IMR-90 (cell line): ENCODE measurements around the gene RUNX2. TPM values are rescaled to one million over a fixed set of nuclear protein-coding genes. Genes with fewer than 3 reads are reported as not detected.

Experiments
- ATAC-seq: fragments of 200-7000 bp; cut with Tn5 transposase; 2 replicates; pipeline ENCODE4 v1.9.1; 2020; ENCODE audit warnings: low read depth, mild to moderate bottlenecking, moderate library complexity
- BruUV-seq: library from RNA; stranded (reverse); fragments of 400-500 nt; replicated peaks from 2 replicates; lab custom pipeline; 2021; lab: Mats Ljungman, UMichigan
- CTCF ChIA-PET: fragments of 300-600 bp; formaldehyde crosslinking; extraction: SDS; loops from one replicate; lab custom pipeline; 2021; ENCODE audit warnings: antibody characterized with exemption; lab: Yijun Ruan, JAX
- POLR2A ChIA-PET: fragments of 300-600 bp; sonication (Branson Sonifier 250); formaldehyde crosslinking; loops from one replicate; lab custom pipeline; 2022; ENCODE audit warnings: antibody characterized with exemption; ENCODE audit not compliant: unreplicated experiment; lab: Charles Lee
- DNase-seq: peaks from one replicate; pipeline ENCODE4 v3.0.0; 2013
- H2AFZ ChIP-seq: replicated peaks from 2 replicates; pipeline ENCODE3; 2013; ENCODE audit warnings: low read length, mild to moderate bottlenecking; ENCODE audit not compliant: poor library complexity
- H2AK5ac ChIP-seq: 2 replicates; pipeline ENCODE4 v1.6.1; 2013; ENCODE audit warnings: low read depth, low read length, inconsistent platforms
- H2AK9ac ChIP-seq: replicated peaks from 2 replicates; pipeline ENCODE3; 2013; ENCODE audit warnings: mild to moderate bottlenecking, low read depth, low read length, moderate library complexity; ENCODE audit not compliant: poor library complexity
- H2BK120ac ChIP-seq: 2 replicates; pipeline ENCODE4 v1.6.1; 2013; ENCODE audit warnings: low read depth, low read length, inconsistent platforms
- H2BK15ac ChIP-seq: 3 replicates; pipeline ENCODE4 v1.6.1; 2013; ENCODE audit warnings: low read depth, low read length, inconsistent platforms
- H2BK20ac ChIP-seq: 2 replicates; pipeline ENCODE4 v1.6.1; 2013; ENCODE audit warnings: low read depth, mild to moderate bottlenecking, inconsistent platforms, low read length, moderate library complexity
- H2BK5ac ChIP-seq: 2 replicates; pipeline ENCODE4 v1.6.1; 2013; ENCODE audit warnings: mild to moderate bottlenecking, low read depth, low read length, inconsistent platforms; ENCODE audit not compliant: poor library complexity, severe bottlenecking
- H3K14ac ChIP-seq: replicated peaks from 2 replicates; pipeline ENCODE4 v1.6.1; 2013; ENCODE audit warnings: low read depth, low read length, inconsistent platforms
- H3K18ac ChIP-seq: 2 replicates; pipeline ENCODE4 v1.6.1; 2013; ENCODE audit warnings: low read depth, low read length, control low read depth
- H3K23ac ChIP-seq: 2 replicates; pipeline ENCODE4 v1.6.1; 2013; ENCODE audit warnings: low read depth, low read length, inconsistent platforms
- H3K27ac ChIP-seq: 2 replicates; pipeline ENCODE4 v1.5.1; 2013; ENCODE audit warnings: mild to moderate bottlenecking, control low read depth, low read length; ENCODE audit not compliant: insufficient read depth
- H3K27me3 ChIP-seq: 2 replicates; pipeline ENCODE4 v1.6.1; 2013; ENCODE audit warnings: low read length; ENCODE audit not compliant: control insufficient read depth, insufficient read depth
- H3K36me3 ChIP-seq: 2 replicates; pipeline ENCODE4 v1.6.1; 2013; ENCODE audit warnings: low read length, mixed read lengths; ENCODE audit not compliant: control insufficient read depth, insufficient read depth
- H3K4ac ChIP-seq: 2 replicates; pipeline ENCODE4 v1.6.1; 2013; ENCODE audit warnings: low read depth, low read length, inconsistent platforms
- H3K4me1 ChIP-seq: 2 replicates; pipeline ENCODE4 v1.6.1; 2013; ENCODE audit warnings: low read length, mixed read lengths; ENCODE audit not compliant: control insufficient read depth, insufficient read depth
- H3K4me2 ChIP-seq: 2 replicates; pipeline ENCODE4 v1.6.1; 2013; ENCODE audit warnings: low read depth, mild to moderate bottlenecking, control low read depth, low read length, moderate library complexity
- H3K4me3 ChIP-seq: 2 replicates; pipeline ENCODE4 v1.5.1; 2013; ENCODE audit warnings: low read depth, mild to moderate bottlenecking, control low read depth, low read length, moderate library complexity; ENCODE audit not compliant: insufficient read depth
- H3K56ac ChIP-seq: 2 replicates; pipeline ENCODE4 v1.6.1; 2013; ENCODE audit warnings: low read length, inconsistent platforms; ENCODE audit not compliant: insufficient read depth; ENCODE audit errors: extremely low read depth
- H3K79me1 ChIP-seq, 2 experiments: 2 replicates each; pipeline ENCODE4 v1.6.1; 2013; ENCODE audit warnings: low read length in 2 of 2, inconsistent platforms in 1 of 2, low read depth in 1 of 2
- H3K9ac ChIP-seq: 2 replicates; pipeline ENCODE4 v1.6.1; 2013; ENCODE audit warnings: low read depth, low read length, control low read depth
- H3K9me1 ChIP-seq: 2 replicates; pipeline ENCODE4 v1.6.1; 2013; ENCODE audit warnings: low read length, inconsistent platforms; ENCODE audit not compliant: insufficient read depth
- H3K9me3 ChIP-seq: 2 replicates; pipeline ENCODE4 v1.6.1; 2013; ENCODE audit warnings: low read length; ENCODE audit not compliant: control insufficient read depth, insufficient read depth
- H4K20me1 ChIP-seq: 2 replicates; pipeline ENCODE4 v1.6.1; 2013; ENCODE audit warnings: low read length, inconsistent platforms; ENCODE audit not compliant: insufficient read depth
- H4K5ac ChIP-seq: 2 replicates; pipeline ENCODE4 v1.6.1; 2013; ENCODE audit warnings: mild to moderate bottlenecking, low read depth, low read length, control low read depth
- H4K8ac ChIP-seq, 2 experiments: 2 replicates each; pipeline ENCODE4 v1.6.1; 2013; ENCODE audit warnings: low read depth in 2 of 2, low read length in 2 of 2, control low read depth in 1 of 2, inconsistent platforms in 1 of 2
- H4K91ac ChIP-seq: 2 replicates; pipeline ENCODE4 v1.6.1; 2013; ENCODE audit warnings: low read depth, low read length, inconsistent platforms; ENCODE audit not compliant: insufficient read depth
- BHLHE40 ChIP-seq: fragments of 150-350 bp; IDR thresholded peaks from 2 replicates; pipeline ENCODE4 v1.6.1; 2016; ENCODE audit warnings: mild to moderate bottlenecking, low read depth, low read length
- CEBPB ChIP-seq: IDR thresholded peaks from 2 replicates; pipeline ENCODE4 v1.6.1; 2012; ENCODE audit warnings: low read depth, low read length, improper control_type of control experiment
- ELK1 ChIP-seq: fragments of 150-350 bp; IDR thresholded peaks from 2 replicates; pipeline ENCODE4 v1.6.1; 2016; ENCODE audit warnings: low read depth, mild to moderate bottlenecking, low read length, moderate library complexity, borderline replicate concordance
- FOS ChIP-seq: fragments of 150-350 bp; IDR thresholded peaks from 2 replicates; pipeline ENCODE4 v1.6.1; 2016; ENCODE audit warnings: low read depth, low read length
- RAD21 ChIP-seq: IDR thresholded peaks from 2 replicates; pipeline ENCODE4 v1.6.1; 2012; ENCODE audit warnings: low read length, improper control_type of control experiment
- USF2 ChIP-seq: fragments of 150-350 bp; IDR thresholded peaks from 2 replicates; pipeline ENCODE4 v1.6.1; 2017; ENCODE audit warnings: mild to moderate bottlenecking, antibody characterized with exemption, low read length, low read depth
- WGBS, 2 experiments: methylation state at CpG; one replicate each; pipeline versions ENCODE4 v1.1.5 to v1.1.7; 2013; ENCODE audit warnings: missing lambda C conversion rate in 2 of 2; ENCODE audit not compliant: insufficient read length in 1 of 2; ENCODE audit errors: extremely low coverage in 2 of 2; 5-methylcytosine and 5-hydroxymethylcytosine counted together
- dilution Hi-C: fragments of 300-500 bp; cut with HindIII; formaldehyde crosslinking; loops from one replicate; pipeline ENCODE4 v1.14.3; 2018; ENCODE audit warnings: low sequenced_read_pairs; ENCODE audit not compliant: unreplicated experiment
- in situ Hi-C: fragments of 300-500 bp; cut with MboI; formaldehyde crosslinking; loops from 3 replicates; pipeline ENCODE4 v1.14.3; 2019; ENCODE audit warnings: low sequenced_read_pairs, inconsistent platforms, mixed read lengths
- intact Hi-C: fragments of 100-400 bp; cut with micrococcal nuclease; formaldehyde crosslinking; loops from 2 replicates; pipeline ENCODE4 v1.10.0; 2022
- polyA plus RNA-seq, 3 experiments: library from polyadenylated mRNA; depleted of rRNA; stranded (reverse); fragments of >200 nt; gene quantifications; 2 replicates each; pipeline ENCODE4 v1.2.3, GENCODE V29; 2012; ENCODE audit warnings: low replicate concordance in 1 of 3
- total RNA-seq: library from RNA; depleted of rRNA; stranded (reverse); fragments of >200 nt; gene quantifications from 2 replicates; pipeline ENCODE4 v1.2.3, GENCODE V29; 2012

Gene RUNX2
- total and polyA plus RNA-seq, 2 of the 4 experiments (the other 2 are of a cell fraction): 2.3 to 4.7 TPM

- Histone ChIP-seq H4K20me1 (no peaks in the 10 kb centered on the region), H4K8ac (no peak overlapping the region), H2AFZ (no peak overlapping the region), H3K18ac (no peak overlapping the region), H3K79me1 (peaks cover 0 to 3% of the 10 kb centered on the region in 2 experiments; a peak in 1 of 4 replicates), H3K14ac (no peak overlapping the region), H3K4me2 (no peak overlapping the region), H2BK20ac (peak overlapping the region; percentile 51; the same call in 1 of the 2 replicates), H3K27me3 (no peaks in the 10 kb centered on the region), H2BK5ac (no peak overlapping the region), H3K4me3 (no peak overlapping the region), H3K36me3 (peaks cover 2% of the 10 kb centered on the region), H3K9me3 (no peaks in the 10 kb centered on the region), H2AK5ac (no peak overlapping the region; the same call in 1 of the 2 replicates), H3K56ac (no peak overlapping the region), H3K9ac (no peak overlapping the region), H2BK120ac (no peak overlapping the region), H3K9me1 (peaks cover 7% of the 10 kb centered on the region), H3K27ac (no peak overlapping the region), H3K4me1 (peaks cover 4% of the 10 kb centered on the region; the same call in 1 of the 2 replicates), H3K23ac (no peak overlapping the region), H3K4ac (0 out of 2 replicates have a peak overlapping the region, but pooled peaks have one; percentile 13), H4K91ac (no peak overlapping the region), H4K5ac (no peak overlapping the region), H2AK9ac (no peak overlapping the region), H2BK15ac (no peak overlapping the region)
- CTCF ChIA-PET: no interaction called here
- no CpG with 5 or more reads among the region's 3 CpGs for WGBS, 2 experiments
- in situ Hi-C loops: no loop called here
- intact Hi-C loops: no loop called here
- DNase-seq (no peak), ATAC-seq (no peak)
- TF ChIP-seq BHLHE40 (no peak), RAD21 (no peak), ELK1 (no peak), CEBPB (no peak), FOS (no peak), USF2 (no peak)
- POLR2A ChIA-PET: no interaction called here
- dilution Hi-C loops: no loop called here
- BruUV-seq: no TSS peak
Observed at GRCh38 chr6:45541934-45542333, 213.8 kb downstream of the RUNX2 start.
